GM19468 (cell line): ENCODE measurements around the gene TBCE.

Source experiments
- ATAC-seq: cut with Tn5 transposase; IDR thresholded peaks from one replicate; pipeline ENCODE4 v1.9.1; 2021; ENCODE audit warnings: mild to moderate bottlenecking, moderate library complexity, moderate number of reproducible peaks; ENCODE audit not compliant: unreplicated experiment; ENCODE audit errors: extremely low read depth

TBCE gene

DNA sequence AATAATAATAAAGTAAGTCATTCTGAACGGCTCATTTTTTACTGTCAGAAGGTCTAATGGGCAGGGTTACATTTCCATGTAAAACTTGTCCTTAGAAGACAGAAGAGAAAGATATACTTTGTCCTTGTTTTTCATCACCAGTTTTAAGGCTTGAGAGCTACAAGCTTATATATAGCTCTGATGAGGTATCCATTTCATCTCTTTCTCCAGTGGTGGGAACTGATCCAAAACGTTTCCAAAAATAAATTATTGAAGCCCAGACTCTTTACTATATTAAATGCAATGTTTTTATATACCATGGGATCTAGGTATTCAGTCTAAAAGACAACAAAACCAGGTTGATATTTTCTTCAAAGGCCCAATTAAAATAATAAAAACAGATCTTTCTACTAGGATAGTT lies 128.3 kb downstream of the TBCE start:
- no peak for ATAC-seq

DNA sequence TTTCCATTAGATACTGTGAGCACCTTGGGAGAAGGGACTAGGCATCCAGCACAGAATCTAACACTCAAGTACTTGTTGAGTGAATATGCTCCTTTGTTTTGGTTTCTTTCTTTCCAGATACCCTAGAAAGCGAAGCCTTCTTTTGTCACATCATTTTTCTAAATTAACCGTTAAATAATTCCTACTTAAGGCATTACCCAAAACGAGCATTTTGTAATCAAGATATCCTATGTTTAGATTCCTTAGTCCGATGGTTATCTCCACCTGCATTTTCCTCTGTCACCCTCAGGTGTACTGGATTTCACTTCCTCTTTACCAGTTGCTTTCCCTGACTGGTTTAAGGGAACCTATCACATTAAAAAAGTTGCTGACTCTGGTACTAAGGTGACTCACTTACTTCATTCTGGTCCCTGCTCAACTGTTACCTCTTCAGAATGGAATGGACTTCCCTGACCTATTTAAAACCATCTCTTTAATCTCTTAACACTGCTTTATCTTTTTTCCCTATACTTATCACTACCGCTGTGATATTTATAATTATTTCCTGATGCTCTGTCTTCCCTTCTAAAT lies 133.8 kb downstream of the TBCE start:
- ATAC-seq = no peak
